ENCODE results near the gene ACADL. TPM values are rescaled to one million over a fixed set of nuclear protein-coding genes. Genes with fewer than 3 reads are reported as not detected.

Gene ACADL
- total and polyA plus RNA-seq, 2 of the 13 experiments (the other 11 are each of a cell fraction or from before 2014, with no cell fraction given): not detected

GRCh38 chr2:210210185-210210584 is 15.1 kb downstream of the ACADL start:
- H3K36me3 ChIP-seq (replicated peaks in 1 of 2; ENCODE audit: control insufficient read depth in 1 of 2, insufficient read depth in 2 of 2, low read length in 2 of 2): no peaks in the 10 kb centered on the region
- H3K27me3 ChIP-seq (ENCODE audit: control insufficient read depth in 1 of 2, insufficient read depth in 2 of 2, low read length in 2 of 2): no peaks in the 10 kb centered on the region
- FAIRE-seq (no peak), DNase-seq (ENCODE audit: low spot score) (no peak), ATAC-seq (no peak)
- in situ Hi-C loops (cut with HindIII; ENCODE audit: extremely low pct_ligation_motif_present, low pct_unique_long_range_greater_than_20kb): no loop called here
- no TSS peak for BruUV-seq (replicated peaks)
- H3K9me3 ChIP-seq (ENCODE audit: low read length): no peaks in the 10 kb centered on the region
- TF ChIP-seq MAFK (conservative IDR thresholded peaks at IDR 0.05 in 1 of 2, IDR thresholded peaks at IDR 0.05 in 1 of 2; ENCODE audit: low read length in 2 of 2) (peak; percentile 59 to 66; a peak in 3 of 4 replicates), DBP (CRISPR knock-in tag; IDR thresholded peaks at IDR 0.05; ENCODE audit: not compliant biosample characterization) (no peak), MAFF (IDR thresholded peaks at IDR 0.05; ENCODE audit: low read depth, low read length) (peak; percentile 50; the same call in 1 of the 2 replicates)
- H4K20me1 ChIP-seq (ENCODE audit: insufficient read depth, low read length): no peaks in the 10 kb centered on the region
- no peak overlapping the region for H3K4me3 ChIP-seq (replicated peaks in 1 of 3; ENCODE audit: insufficient read depth in 1 of 3, low read depth in 2 of 3, low read length in 3 of 3)
- H3K79me2 ChIP-seq (ENCODE audit: insufficient read depth, low read length): no peaks in the 10 kb centered on the region
- no peak overlapping the region for H3K9ac ChIP-seq (ENCODE audit: insufficient read depth, low read depth, low read length)
- ChIA-PET POLR2A (no interaction called here), CTCF (ENCODE audit: low intra/inter-chr PET ratio, low total read pairs) (no interaction called here)
- H2AFZ ChIP-seq (ENCODE audit: low read length): no peak overlapping the region
- H3K4me2 ChIP-seq (ENCODE audit: low read depth, low read length): no peak overlapping the region
- no peak overlapping the region for H3K27ac ChIP-seq (ENCODE audit: extremely low read length, insufficient read depth, low read length)
- no peaks in the 10 kb centered on the region for H3K4me1 ChIP-seq (ENCODE audit: insufficient read depth, low read length)
- intact Hi-C loops (cut with micrococcal nuclease; ENCODE audit: unreplicated experiment): no loop called here
- WGBS (ENCODE audit: low lambda C conversion rate): 0% methylated on average over 1 of the region's 1 CpG

- no peaks in the 10 kb centered on the region for H3K27me3 ChIP-seq (ENCODE audit: control insufficient read depth in 1 of 2, insufficient read depth in 2 of 2, low read length in 2 of 2)
- H3K36me3 ChIP-seq (replicated peaks in 1 of 2; ENCODE audit: control insufficient read depth in 1 of 2, insufficient read depth in 2 of 2, low read length in 2 of 2): no peaks in the 10 kb centered on the region
- BruUV-seq (replicated peaks): no TSS peak
- H3K4me2 ChIP-seq (ENCODE audit: low read depth, low read length): no peak overlapping the region
- TF ChIP-seq MBD4 (IDR thresholded peaks at IDR 0.05; ENCODE audit: borderline replicate concordance, low read length): no peak
- no peak for TF ChIP-seq ZFX (CRISPR knock-in tag; IDR thresholded peaks at IDR 0.05; ENCODE audit: low read depth)
- no peak for TF ChIP-seq SRSF1 (optimal IDR thresholded peaks at IDR 0.05; ENCODE audit: low read depth, low read length)
- 0% methylated on average over 1 of the region's 1 CpG for WGBS (ENCODE audit: low lambda C conversion rate)
- DNase-seq (ENCODE audit: low spot score) (no peak), ATAC-seq (no peak), FAIRE-seq (no peak)
- no peak overlapping the region for H3K9ac ChIP-seq (ENCODE audit: insufficient read depth, low read depth, low read length)
- H4K20me1 ChIP-seq (ENCODE audit: insufficient read depth, low read length): no peaks in the 10 kb centered on the region
- no peak overlapping the region for H2AFZ ChIP-seq (ENCODE audit: low read length)
- POLR2A ChIA-PET: no interaction called here
- intact Hi-C loops (cut with micrococcal nuclease; ENCODE audit: unreplicated experiment): no loop called here
- no peaks in the 10 kb centered on the region for H3K4me1 ChIP-seq (ENCODE audit: insufficient read depth, low read length)
- H3K4me3 ChIP-seq (replicated peaks in 1 of 3; ENCODE audit: insufficient read depth in 1 of 3, low read depth in 2 of 3, low read length in 3 of 3): no peak overlapping the region
- CTCF ChIA-PET (ENCODE audit: low intra/inter-chr PET ratio, low total read pairs): no interaction called here
- no peaks in the 10 kb centered on the region for H3K9me3 ChIP-seq (ENCODE audit: low read length)
- H3K27ac ChIP-seq (ENCODE audit: extremely low read length, insufficient read depth, low read length): no peak overlapping the region
- no peaks in the 10 kb centered on the region for H3K79me2 ChIP-seq (ENCODE audit: insufficient read depth, low read length)
- in situ Hi-C loops (cut with HindIII; ENCODE audit: extremely low pct_ligation_motif_present, low pct_unique_long_range_greater_than_20kb): no loop called here
Measured at GRCh38 chr2:210207929-210208328, 17.3 kb downstream of the ACADL start.

All from HepG2 (cell line).